Neural cell (in vitro differentiated cells): ENCODE data around the gene AHNAK. TPM values are rescaled to one million over a fixed set of nuclear protein-coding genes. Genes with fewer than 3 reads are reported as not detected.

ENCODE experiments used
- H2AFZ ChIP-seq: fragments of 200-600, 300-800 bp; sonication (generic), shearing (Covaris generic); 2 replicates; pipeline ENCODE4 v1.6.0; 2014; ENCODE audit warnings: low read depth, mild to moderate bottlenecking, antibody characterized with exemption, low read length, moderate library complexity
- H3F3A ChIP-seq: fragments of 200-600 bp; shearing (Covaris generic); 2 replicates; pipeline ENCODE4 v1.6.1; 2016; ENCODE audit warnings: mild to moderate bottlenecking, moderate library complexity, mixed read lengths, antibody characterized with exemption, low read length; ENCODE audit not compliant: insufficient read depth, poor library complexity, severe bottlenecking
- H3K27ac ChIP-seq: fragments of 200-600, 300-800 bp; sonication (generic), shearing (Covaris generic); 2 replicates; pipeline ENCODE4 v1.5.1; 2014; ENCODE audit warnings: mild to moderate bottlenecking, low read length, moderate library complexity
- H3K27me3 ChIP-seq: fragments of 300-800, 200-600 bp; sonication (generic), shearing (Covaris generic); 2 replicates; pipeline ENCODE4 v1.6.0; 2014; ENCODE audit warnings: mild to moderate bottlenecking, low read depth, low read length, moderate library complexity; ENCODE audit not compliant: insufficient read depth
- H3K36me3 ChIP-seq: fragments of 300-800, 200-600 bp; sonication (generic), shearing (Covaris generic); 2 replicates; pipeline ENCODE4 v1.5.1; 2014; ENCODE audit warnings: mild to moderate bottlenecking, antibody characterized with exemption, low read length, moderate library complexity; ENCODE audit not compliant: insufficient read depth
- H3K4me2 ChIP-seq: fragments of 300-800, 200-600 bp; sonication (generic), shearing (Covaris generic); 2 replicates; pipeline ENCODE4 v1.6.0; 2014; ENCODE audit warnings: mild to moderate bottlenecking, low read length
- H3K4me3 ChIP-seq: fragments of 300-800, 200-600 bp; sonication (generic), shearing (Covaris generic); 2 replicates; pipeline ENCODE4 v1.5.1; 2014; ENCODE audit warnings: mild to moderate bottlenecking, low read length, moderate library complexity
- H3K79me2 ChIP-seq: fragments of 200-600 bp; shearing (Covaris generic); replicated peaks from 2 replicates; pipeline ENCODE4 v1.6.0; 2014; ENCODE audit warnings: mild to moderate bottlenecking, low read length, moderate library complexity; ENCODE audit not compliant: insufficient read depth
- H3K9ac ChIP-seq: fragments of 300-800, 200-600 bp; sonication (generic), shearing (Covaris generic); 2 replicates; pipeline ENCODE4 v1.6.1; 2016; ENCODE audit warnings: mild to moderate bottlenecking, low read length, mixed read lengths
- H3K9me2 ChIP-seq: fragments of 200-600 bp; shearing (Covaris generic); 2 replicates; pipeline ENCODE4 v1.6.1; 2016; ENCODE audit warnings: mild to moderate bottlenecking, low read length, mixed read lengths; ENCODE audit not compliant: insufficient read depth
- H3K9me3 ChIP-seq: fragments of 200-600, 300-800 bp; sonication (generic), shearing (Covaris generic); 2 replicates; pipeline ENCODE4 v1.6.1; 2016; ENCODE audit warnings: mild to moderate bottlenecking, mixed run types, low read length, moderate library complexity, mixed read lengths
- H4K20me1 ChIP-seq: fragments of 200-600 bp; shearing (Covaris generic); 2 replicates; pipeline ENCODE4 v1.6.1; 2016; ENCODE audit warnings: mild to moderate bottlenecking, mixed run types; ENCODE audit not compliant: insufficient read depth
- EP300 ChIP-seq: fragments of 450-650 bp; conservative IDR thresholded peaks from 2 replicates; pipeline ENCODE4 v1.6.1; 2014; ENCODE audit warnings: antibody characterized with exemption, mild to moderate bottlenecking, moderate library complexity; ENCODE audit not compliant: poor library complexity, severe bottlenecking
- EZH2 ChIP-seq: fragments of 200-600, 300-800 bp; shearing (Covaris generic), sonication (generic); IDR thresholded peaks from 2 replicates; pipeline ENCODE4 v1.6.1; 2014; ENCODE audit warnings: antibody characterized with exemption, low read length, borderline replicate concordance, mild to moderate bottlenecking; ENCODE audit not compliant: insufficient read depth, poor library complexity, severe bottlenecking
- MXI1 ChIP-seq: fragments of 450-650 bp; conservative IDR thresholded peaks from 2 replicates; pipeline ENCODE4 v1.6.1; 2014; ENCODE audit warnings: antibody characterized with exemption, mild to moderate bottlenecking; ENCODE audit not compliant: poor library complexity, severe bottlenecking
- POLR2AphosphoS5 ChIP-seq: IDR thresholded peaks from 2 replicates; pipeline ENCODE4 v1.6.1; 2012
- RAD21 ChIP-seq: fragments of 450-650 bp; conservative IDR thresholded peaks from 2 replicates; pipeline ENCODE4 v1.6.1; 2014; ENCODE audit warnings: antibody characterized with exemption, mild to moderate bottlenecking, moderate library complexity
- SMC3 ChIP-seq: fragments of 450-650 bp; conservative IDR thresholded peaks from 2 replicates; pipeline ENCODE4 v1.6.1; 2014; ENCODE audit warnings: antibody characterized with exemption, mild to moderate bottlenecking, moderate library complexity; ENCODE audit not compliant: poor library complexity
- TAF1 ChIP-seq: IDR thresholded peaks from 2 replicates; pipeline ENCODE4 v1.6.1; 2012; ENCODE audit warnings: low read depth
- polyA plus RNA-seq: library from polyadenylated mRNA; depleted of rRNA; stranded (reverse); fragments of >200 nt; gene quantifications from 2 replicates; pipeline ENCODE4 v1.2.3, GENCODE V29; 2014
- TF ChIP-seq, protein P1 (sequence below): IDR thresholded peaks from 2 replicates; pipeline ENCODE4 v1.6.1; 2012; ENCODE audit warnings: borderline replicate concordance
- TF ChIP-seq, protein P2 (sequence below): fragments of 450-650 bp; IDR thresholded peaks from 2 replicates; pipeline ENCODE4 v1.5.1; 2014; ENCODE audit warnings: antibody characterized with exemption, mild to moderate bottlenecking, moderate library complexity; ENCODE audit not compliant: poor library complexity, severe bottlenecking

AHNAK gene
- polyA plus RNA-seq, 1 donor from 2014 or later: 0.11 TPM

GRCh38 chr11:62506413-62507124 lies 40.0 kb downstream of the AHNAK start:
- H3K9me2 ChIP-seq: no peaks in the 10 kb centered on the region
- H3K27me3 ChIP-seq: peaks cover 10% of the 10 kb centered on the region
- TF ChIP-seq SMC3: no peak
- TF ChIP-seq POLR2AphosphoS5: no peak
- no peak for TF ChIP-seq EZH2
- H3K9me3 ChIP-seq: no peaks in the 10 kb centered on the region
- H4K20me1 ChIP-seq: no peaks in the 10 kb centered on the region
- no peak overlapping the region for H3K4me2 ChIP-seq
- no peak overlapping the region for H2AFZ ChIP-seq
- H3F3A ChIP-seq: no peaks in the 10 kb centered on the region
- H3K36me3 ChIP-seq: no peaks in the 10 kb centered on the region
- H3K4me3 ChIP-seq: no peak overlapping the region
- H3K9ac ChIP-seq: no peak overlapping the region
- H3K79me2 ChIP-seq: no peaks in the 10 kb centered on the region
- H3K27ac ChIP-seq: no peak overlapping the region

- H3K79me2 ChIP-seq: no peaks in the 10 kb centered on the region
- no peaks in the 10 kb centered on the region for H3K36me3 ChIP-seq
- no peaks in the 10 kb centered on the region for H3F3A ChIP-seq
- no peak overlapping the region for H3K4me3 ChIP-seq
- TF ChIP-seq, protein P1, sequence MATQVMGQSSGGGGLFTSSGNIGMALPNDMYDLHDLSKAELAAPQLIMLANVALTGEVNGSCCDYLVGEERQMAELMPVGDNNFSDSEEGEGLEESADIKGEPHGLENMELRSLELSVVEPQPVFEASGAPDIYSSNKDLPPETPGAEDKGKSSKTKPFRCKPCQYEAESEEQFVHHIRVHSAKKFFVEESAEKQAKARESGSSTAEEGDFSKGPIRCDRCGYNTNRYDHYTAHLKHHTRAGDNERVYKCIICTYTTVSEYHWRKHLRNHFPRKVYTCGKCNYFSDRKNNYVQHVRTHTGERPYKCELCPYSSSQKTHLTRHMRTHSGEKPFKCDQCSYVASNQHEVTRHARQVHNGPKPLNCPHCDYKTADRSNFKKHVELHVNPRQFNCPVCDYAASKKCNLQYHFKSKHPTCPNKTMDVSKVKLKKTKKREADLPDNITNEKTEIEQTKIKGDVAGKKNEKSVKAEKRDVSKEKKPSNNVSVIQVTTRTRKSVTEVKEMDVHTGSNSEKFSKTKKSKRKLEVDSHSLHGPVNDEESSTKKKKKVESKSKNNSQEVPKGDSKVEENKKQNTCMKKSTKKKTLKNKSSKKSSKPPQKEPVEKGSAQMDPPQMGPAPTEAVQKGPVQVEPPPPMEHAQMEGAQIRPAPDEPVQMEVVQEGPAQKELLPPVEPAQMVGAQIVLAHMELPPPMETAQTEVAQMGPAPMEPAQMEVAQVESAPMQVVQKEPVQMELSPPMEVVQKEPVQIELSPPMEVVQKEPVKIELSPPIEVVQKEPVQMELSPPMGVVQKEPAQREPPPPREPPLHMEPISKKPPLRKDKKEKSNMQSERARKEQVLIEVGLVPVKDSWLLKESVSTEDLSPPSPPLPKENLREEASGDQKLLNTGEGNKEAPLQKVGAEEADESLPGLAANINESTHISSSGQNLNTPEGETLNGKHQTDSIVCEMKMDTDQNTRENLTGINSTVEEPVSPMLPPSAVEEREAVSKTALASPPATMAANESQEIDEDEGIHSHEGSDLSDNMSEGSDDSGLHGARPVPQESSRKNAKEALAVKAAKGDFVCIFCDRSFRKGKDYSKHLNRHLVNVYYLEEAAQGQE: no peak
- TF ChIP-seq MXI1: no peak
- no peak for TF ChIP-seq POLR2AphosphoS5
- TF ChIP-seq RAD21: no peak
- TF ChIP-seq SMC3: no peak
- TF ChIP-seq EP300: no peak
- TF ChIP-seq TAF1: no peak
- TF ChIP-seq, protein P2, sequence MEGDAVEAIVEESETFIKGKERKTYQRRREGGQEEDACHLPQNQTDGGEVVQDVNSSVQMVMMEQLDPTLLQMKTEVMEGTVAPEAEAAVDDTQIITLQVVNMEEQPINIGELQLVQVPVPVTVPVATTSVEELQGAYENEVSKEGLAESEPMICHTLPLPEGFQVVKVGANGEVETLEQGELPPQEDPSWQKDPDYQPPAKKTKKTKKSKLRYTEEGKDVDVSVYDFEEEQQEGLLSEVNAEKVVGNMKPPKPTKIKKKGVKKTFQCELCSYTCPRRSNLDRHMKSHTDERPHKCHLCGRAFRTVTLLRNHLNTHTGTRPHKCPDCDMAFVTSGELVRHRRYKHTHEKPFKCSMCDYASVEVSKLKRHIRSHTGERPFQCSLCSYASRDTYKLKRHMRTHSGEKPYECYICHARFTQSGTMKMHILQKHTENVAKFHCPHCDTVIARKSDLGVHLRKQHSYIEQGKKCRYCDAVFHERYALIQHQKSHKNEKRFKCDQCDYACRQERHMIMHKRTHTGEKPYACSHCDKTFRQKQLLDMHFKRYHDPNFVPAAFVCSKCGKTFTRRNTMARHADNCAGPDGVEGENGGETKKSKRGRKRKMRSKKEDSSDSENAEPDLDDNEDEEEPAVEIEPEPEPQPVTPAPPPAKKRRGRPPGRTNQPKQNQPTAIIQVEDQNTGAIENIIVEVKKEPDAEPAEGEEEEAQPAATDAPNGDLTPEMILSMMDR: no peak
- TF ChIP-seq EZH2: no peak
- H3K27me3 ChIP-seq: peaks cover 10% of the 10 kb centered on the region
- no peaks in the 10 kb centered on the region for H3K9me3 ChIP-seq
- no peaks in the 10 kb centered on the region for H3K9me2 ChIP-seq
- no peaks in the 10 kb centered on the region for H4K20me1 ChIP-seq
- no peak overlapping the region for H2AFZ ChIP-seq
- no peak overlapping the region for H3K27ac ChIP-seq
- no peak overlapping the region for H3K4me2 ChIP-seq
- no peak overlapping the region for H3K9ac ChIP-seq
Observed at GRCh38 chr11:62505440-62506091, 41.0 kb downstream of the AHNAK start.
